H4 (cell line): ENCODE results near the gene SOX8. TPM values are rescaled to one million over a fixed set of nuclear protein-coding genes. Genes with fewer than 3 reads are reported as not detected.
"Not testable (repeated sequence)": the region's sequence is repeated elsewhere in the genome, so short reads cannot be mapped to it uniquely, and the experiment has no call there.

Experiments
- DNase-seq: peaks from one replicate; pipeline ENCODE4 v3.0.0-alpha.2; 2015; ENCODE audit warnings: low spot score
- total RNA-seq: library from RNA; depleted of rRNA; stranded (reverse); fragments of >200 nt; shearing (Covaris generic); gene quantifications from 2 replicates; pipeline ENCODE4 v1.2.3, GENCODE V29; 2014; rRNA removed

SOX8 gene
- 0.12 and 0.35 TPM in 2 replicates for total RNA-seq

DNA sequence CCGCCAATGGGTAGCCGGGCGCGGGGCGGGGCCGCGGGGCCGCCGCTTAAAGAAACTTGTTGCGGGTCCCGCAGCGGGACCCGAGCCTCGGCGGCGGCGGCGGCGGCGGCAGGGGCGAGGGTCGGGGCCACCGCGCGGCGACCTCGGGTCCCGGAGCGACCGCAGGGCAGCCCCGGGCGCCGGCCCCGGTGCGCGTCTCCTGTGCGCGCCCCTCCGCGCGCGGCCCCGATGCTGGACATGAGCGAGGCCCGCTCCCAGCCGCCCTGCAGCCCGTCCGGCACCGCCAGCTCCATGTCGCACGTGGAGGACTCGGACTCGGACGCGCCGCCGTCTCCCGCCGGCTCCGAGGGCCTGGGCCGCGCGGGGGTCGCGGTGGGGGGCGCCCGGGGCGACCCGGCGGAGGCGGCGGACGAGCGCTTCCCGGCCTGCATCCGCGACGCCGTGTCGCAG lies at the start of gene SOX8:
Gene SOX8, plus strand, starts transcription at position 76 of the 450 bp plus-strand sequence. Its CDS starts 153 bp downstream, at position 229.
- DNase-seq = no peak

DNA sequence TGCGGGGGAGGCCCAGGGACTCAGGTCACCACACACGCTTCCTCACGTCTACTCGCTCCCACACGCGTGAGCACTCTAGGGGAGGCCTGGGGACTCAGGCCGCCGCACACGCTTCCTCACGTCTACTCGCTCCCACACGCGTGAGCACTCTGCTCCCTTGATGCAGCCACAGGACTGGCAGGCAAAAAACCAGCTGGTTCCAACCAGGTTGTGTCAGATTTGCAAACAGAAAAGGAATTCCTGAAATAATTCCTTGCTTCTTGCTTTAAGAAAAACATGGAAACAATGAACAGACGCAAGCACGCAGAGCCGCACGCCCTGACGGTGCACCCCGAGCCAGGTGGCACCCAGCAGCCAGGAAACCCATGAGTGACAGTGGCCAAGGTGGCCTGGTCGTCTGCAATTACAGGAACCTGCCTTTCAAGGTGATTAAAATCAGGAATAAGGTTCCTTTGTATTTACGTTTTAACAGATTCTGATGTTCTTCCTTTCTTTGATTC lies 48.7 kb upstream of the SOX8 start:
- no peak for DNase-seq

DNA sequence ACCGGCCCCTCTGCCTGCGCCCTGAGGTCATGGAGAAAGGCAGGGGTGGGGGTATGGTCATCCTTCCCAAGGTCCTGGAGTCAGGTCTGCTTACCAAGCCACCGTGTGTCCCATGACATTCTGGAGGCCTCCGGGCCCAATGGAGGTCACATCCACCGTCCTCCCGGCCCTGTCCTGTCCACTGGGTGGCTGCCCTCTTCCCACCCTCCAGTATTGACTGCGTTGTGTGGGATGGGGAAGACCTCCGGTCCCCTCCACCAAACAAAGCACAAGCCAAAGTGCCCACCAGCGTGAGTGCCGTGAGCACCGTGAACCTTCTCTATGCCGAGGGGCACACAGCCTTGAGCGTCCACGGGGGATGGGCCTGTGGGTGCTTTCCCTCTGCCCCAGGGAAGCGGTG lies 48.0 kb upstream of the SOX8 start:
- DNase-seq = no peak

DNA sequence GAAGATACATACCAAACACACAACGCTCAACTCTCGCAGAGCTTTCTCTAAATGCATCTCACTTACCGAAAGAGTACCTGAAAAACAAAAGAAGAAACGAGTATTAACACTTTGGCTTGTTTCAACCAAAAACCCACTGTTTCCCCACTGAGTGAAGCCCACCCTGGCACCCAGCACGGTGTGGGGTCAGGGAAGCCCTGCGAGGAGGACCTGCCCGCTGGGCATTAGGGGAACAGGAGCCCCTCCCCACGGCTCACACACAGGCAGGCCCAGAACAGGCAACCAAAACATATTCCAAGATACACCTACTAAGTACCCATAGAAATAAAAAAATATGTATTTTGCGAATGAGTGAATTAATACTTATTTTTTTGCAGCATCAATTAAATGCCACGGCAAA lies 47.4 kb upstream of the SOX8 start:
- no peak for DNase-seq

DNA sequence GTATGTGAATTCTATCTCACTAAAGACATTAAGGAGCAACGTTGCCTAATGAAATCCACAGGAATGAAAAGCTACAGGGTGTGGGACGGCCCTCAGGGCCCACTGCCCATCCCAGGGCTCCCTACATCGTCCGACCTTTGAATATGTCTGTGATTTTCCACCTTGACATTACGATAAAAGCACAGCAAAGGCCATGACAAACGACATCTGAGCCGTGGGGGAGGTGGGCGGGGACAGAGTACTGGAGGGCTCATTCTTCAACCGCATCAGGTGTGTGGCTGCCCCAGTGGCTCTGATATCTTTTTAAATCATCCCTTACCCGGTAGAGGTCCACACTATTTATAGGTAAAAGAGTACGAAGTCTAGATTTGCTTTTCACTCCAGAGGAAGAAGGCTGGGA lies 45.9 kb upstream of the SOX8 start:
- no peak for DNase-seq

DNA sequence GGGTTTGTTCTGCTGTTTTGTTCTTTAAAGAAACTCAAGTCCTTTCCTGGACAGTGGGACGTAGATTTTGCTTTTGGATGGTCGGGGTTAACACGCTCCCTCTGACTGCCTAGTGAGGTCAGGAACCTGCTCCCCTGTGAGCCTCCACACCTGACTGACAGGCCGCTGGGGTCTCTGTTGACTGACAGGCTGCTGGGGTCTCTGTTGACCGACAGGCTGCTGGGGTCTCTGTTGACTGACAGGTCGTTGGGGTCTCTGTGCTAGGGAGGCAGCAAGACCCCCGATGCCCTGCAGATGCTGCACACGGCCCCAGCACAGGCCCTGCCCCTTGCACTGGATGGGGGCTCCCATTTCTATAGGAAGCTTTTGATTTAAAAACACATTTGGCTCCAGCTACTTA lies 44.3 kb upstream of the SOX8 start:
- no peak for DNase-seq

DNA sequence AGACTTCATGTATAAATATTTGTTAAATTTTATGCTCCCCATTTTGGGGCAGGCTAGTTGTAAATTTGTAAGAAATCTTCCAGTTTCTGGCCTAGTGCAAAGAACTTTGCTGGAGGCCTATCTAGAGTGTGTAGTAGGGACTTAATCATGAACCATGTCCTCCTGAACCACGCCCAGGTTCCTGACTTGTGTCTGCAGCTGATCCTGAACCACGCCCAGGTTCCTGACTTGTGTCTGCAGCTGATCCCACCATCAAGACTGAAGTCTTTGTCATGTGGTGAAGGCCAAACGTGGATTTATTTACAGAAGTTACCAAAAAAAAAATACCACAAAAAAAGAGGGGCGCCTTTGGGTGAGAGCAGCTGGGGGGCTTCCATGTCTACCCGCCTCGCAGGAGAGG lies 43.8 kb upstream of the SOX8 start:
- DNase-seq = no peak

DNA sequence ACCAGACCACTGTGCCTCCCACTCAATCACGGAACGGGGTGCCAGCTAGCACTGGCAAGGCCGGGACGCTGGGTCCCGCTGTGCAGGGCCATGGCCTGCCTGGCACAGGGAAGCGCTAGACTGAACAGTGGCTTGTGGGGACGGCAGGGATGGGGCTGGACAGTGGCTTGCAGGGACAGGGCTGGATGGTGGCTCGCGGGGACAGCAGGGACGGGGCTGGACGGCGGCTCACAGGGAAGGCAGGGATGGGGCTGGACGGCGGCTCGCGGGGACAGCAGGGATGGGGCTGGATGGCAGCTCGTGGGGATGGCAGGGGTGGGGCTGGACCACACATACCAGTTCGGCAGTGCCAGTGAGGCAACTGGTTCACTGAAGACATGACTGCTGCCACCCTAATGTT lies 43.4 kb upstream of the SOX8 start:
- DNase-seq = no peak

DNA sequence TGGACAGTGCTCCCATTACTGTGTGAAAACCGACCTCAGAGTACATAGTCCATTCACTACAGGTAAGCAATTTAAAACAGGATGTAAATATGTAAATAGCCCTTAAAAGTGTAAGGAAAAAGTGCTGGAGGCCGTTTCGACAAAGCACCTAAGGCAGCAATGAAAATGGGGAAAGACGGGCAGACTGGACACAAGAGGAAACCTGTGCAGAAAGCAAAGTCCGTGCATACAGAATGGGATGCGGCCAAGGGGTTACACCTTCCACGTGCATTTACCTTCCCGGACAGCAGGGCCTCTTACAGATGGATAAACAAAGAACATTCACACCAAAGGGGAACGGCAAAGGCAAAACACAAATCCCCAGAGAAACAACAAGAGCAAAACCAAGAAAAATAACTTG lies 42.8 kb upstream of the SOX8 start:
- DNase-seq = no peak

DNA sequence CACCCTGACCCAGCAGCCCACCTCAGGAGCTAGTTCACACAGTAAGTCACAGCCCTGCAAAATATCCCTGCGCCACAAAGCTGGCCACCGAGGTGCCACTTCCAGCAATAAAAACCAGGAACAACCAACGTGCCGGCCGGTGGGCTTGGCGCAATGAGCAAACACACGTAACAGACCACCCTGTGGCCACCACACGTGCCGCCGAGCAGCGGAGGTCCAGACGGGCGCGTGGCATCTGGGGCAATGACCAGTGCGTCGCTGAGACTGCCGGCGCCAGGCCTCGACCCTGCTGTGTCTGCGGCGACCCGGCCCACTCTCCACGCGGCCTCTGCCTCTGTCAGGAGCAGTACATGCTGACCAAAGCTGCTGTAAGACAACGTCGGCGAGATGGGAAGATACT lies 42.3 kb upstream of the SOX8 start:
- no peak for DNase-seq

DNA sequence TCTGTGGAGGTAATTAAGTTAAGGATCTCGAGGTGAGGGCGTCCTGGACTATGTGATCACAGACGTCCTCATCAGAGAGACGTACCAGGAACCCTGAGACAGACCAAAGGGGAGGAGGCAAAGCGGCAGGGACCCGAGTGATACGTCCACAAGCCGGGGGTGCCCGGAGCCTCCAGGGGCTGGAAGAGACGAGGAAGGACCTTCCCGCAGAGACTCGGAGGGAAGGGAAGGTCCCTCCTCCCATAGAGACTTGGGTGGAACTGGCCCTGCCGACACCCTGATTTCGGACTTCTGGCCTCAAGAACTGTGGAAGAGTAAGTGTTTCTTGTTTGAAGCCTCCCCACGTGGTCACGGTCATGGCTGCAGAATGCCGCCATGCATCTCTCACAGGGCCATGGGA lies 41.6 kb upstream of the SOX8 start:
- no peak for DNase-seq

DNA sequence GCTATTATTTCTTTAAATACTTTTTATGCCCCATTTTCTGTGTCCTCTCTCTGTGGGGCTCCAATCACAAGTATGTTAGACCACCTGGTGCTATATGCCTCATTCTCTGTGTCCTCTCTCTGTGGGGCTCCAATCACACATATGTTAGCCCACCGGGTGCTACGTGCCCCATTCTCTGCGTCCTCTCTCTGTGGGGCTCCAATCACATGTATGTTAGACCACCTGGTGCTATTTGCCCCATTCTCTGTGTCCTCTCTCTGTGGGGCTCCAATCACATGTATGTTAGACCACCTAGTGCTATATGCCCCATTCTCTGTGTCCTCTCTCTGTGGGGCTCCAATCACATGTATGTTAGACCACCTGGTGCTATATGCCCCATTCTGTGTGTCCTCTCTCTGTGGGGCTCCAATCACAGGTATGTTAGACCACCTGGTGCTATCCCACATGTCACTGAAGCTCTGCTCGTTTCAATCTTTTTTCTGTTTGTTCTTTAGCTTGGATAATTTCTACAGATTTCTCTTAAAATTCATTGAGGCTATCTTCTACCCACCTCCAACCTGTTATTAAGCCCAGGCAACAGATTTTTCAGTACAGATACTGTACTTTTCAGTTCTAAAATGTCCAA lies 39.0 kb upstream of the SOX8 start:
- no peak for DNase-seq

DNA sequence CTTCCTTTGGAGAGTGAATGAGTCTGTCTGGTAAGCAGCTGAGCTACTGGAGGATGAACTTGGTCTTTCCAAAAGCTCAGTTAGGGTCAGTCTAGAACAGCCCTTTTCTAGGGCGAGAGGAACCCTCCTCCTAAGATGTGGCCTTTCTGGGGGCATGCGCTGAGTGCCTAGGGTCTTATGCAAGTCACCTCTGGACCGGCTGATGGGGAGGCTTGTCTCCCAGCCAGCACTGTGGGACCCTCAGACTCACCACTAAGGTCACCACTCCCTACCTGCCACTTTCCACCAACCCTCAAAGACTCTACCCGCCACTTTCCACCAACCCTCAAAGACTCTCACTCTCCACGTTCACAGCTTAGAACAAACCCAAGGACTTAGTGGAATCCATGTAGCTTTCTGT lies 37.6 kb upstream of the SOX8 start:
- no peak for DNase-seq

DNA sequence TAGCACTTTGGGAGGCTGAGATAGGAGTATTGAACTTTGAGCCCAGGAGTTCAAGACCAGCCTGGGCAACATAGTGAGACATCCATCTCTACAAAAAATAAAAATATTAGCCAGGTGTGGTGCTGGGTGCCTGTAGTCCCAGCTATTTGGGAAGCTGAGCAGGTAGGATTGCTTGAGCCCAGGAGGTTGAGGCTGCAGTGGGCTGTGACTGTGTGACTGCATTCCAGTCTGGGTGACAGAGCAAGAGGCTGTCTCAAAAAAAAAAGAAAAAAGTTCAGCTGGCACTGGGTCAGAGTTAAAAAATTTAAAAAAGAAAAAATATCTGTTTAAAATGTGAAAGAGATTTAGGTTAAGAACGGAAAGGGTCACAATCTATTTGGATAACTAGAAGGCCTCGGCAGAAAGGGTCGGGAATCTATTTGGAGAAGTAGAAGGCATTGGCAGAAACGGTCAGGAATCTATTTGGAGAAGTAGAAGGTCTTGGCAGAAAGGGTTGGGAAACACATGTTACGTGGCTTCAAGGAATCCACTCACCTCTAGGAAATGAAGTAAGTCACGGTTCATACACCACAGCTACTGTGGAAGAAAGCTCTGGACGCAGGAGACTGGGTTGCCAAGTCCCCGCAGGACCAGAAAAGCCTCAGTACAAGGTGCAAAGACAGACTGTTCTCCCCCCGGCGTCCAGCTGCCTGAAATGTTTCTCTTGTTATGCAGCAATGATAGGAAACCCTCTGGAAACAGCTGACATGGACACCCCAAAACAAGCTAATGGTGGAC lies 36.1 kb upstream of the SOX8 start:
- DNase-seq = no peak

DNA sequence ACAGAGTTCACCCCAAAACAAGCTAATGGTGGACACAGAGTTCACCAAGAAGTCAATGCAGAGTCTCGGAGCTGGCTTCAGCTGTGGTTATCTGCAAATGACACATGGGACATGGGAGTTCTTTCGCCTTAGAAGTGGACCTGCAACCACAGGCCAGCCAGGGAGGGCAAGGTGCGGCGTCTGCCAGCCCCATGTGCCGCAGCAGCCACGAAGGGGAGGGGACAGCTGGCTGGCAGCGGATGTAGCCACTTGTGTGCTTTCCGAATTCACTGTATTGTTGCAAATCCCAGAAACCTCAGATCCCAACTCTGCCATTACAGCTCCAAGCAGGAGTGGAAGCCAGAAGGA lies 35.5 kb upstream of the SOX8 start:
- DNase-seq = no peak

DNA sequence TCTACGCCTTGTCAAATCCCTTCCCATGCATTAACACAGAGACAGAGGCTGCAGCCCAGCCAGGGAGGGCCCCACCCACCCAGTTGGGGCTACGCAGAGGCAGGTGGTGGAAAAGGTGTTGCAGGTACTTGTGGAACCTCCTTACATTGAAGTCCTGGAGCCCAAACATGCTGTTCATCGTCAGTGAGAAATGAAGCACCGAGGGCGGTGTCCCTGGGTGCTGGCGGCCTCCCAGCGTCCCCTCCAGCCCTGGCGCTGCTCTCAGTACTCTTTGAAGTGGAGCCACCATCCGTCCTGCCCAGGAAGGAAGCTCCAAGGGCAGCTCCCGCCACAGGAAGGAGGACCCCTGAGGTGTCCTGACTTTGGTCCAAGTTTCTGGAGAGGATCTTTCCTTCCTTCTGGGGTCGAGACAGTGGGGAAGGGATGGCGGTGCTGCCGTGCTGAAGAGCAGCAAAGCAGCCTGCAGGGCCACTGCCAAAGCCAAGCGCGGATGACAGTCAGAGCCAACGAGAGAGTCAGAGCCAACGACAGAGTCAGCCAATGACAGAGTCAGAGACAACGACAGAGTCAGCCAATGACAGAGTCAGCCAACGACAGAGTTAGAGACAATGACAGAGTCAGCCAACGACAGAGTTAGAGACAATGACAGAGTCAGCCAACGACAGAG lies 34.2 kb upstream of the SOX8 start:
- DNase-seq = no peak

DNA sequence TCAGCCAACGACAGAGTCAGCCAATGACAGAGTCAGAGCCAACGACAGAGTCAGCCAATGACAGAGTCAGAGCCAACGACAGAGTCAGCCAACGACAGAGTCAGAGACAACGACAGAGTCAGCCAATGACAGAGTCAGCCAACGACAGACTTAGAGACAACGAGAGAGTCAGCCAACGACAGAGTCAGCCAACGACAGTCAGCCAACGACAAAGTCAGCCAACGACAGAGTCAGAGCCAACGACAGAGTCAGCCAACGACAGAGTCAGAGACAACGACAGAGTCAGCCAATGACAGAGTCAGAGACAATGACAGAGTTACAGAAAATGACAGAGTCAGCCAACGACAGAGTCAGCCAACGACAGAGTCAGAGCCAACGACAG lies 33.7 kb upstream of the SOX8 start:
- not testable (repeated sequence) for DNase-seq

DNA sequence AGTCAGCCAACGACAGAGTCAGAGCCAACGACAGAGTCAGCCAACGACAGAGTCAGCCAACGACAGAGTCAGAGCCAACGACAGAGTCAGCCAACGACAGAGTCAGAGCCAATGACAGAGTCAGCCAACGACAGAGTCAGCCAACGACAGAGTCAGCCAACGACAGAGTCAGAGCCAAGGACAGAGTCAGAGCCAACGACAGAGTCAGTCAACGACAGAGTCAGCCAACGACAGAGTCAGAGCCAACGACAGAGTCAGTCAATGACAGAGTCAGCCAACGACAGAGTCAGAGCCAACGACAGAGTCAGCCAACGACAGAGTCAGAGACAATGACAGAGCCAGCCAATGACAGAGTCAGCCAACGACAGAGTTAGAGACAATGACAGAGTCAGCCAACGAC lies 32.8 kb upstream of the SOX8 start:
- DNase-seq = not testable (repeated sequence)

DNA sequence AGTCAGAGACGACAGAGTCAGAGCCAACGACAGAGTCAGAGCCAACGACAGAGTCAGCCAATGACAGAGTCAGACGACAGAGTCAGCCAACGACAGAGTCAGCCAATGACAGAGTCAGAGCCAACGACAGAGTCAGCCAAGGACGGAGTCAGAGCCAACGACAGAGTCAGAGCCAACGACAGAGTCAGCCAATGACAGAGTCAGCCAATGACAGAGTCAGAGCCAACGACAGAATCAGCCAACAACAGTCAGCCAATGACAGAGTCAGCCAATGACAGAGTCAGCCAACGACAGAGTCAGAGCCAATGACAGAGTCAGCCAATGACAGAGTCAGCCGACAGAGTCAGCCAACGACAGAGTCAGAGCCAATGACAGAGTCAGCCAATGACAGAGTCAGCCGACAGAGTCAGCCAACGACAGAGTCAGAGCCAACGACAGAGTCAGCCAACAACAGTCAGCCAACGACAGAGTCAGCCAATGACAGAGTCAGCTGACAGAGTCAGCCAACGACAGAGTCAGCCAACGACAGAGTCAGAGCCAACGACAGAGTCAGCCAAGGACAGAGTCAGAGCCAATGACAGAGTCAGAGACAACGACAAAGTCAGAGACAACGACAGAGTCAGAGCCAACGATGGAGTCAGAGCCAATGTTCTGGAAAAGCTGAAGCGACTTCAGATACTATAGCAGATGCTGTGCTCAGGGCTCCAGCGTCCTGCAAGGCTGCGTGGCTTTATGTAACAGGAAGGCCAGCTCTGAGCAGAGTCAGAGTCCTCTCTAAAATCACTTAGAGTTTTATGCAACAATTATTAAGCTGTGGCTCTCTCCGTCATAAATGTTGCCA lies 30.6 kb upstream of the SOX8 start:
- not testable (repeated sequence) for DNase-seq

DNA sequence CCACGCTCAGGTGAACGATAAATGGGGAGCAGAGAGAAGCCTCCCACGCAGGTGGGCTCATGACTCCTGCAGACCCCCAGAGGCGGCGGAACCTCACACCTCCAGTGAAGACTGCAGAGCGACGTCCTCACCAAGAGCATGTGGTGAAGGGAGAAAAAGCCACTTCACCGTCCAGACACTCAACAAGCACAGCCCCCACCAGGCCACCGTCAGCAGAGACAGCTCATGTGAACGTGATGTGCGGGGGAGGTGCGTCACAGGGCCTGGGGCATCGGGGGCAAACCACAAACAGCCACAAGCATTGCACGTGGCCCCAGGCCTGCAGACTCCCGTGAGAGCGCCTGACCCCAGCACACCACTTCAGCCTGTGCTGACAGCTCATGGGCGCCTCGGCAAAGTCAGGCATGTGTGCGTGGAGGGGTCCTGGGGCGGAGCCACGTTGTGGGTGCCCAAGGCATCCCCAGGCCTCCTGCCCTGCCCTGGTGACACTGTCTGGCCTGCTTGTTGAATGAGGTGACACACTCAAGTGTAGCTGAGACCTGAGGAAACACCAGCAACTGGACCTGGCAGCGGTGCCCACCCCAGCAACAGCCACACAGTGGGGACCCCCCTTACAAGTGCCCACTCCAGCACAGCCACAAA lies 29.8 kb upstream of the SOX8 start:
- DNase-seq = no peak

DNA sequence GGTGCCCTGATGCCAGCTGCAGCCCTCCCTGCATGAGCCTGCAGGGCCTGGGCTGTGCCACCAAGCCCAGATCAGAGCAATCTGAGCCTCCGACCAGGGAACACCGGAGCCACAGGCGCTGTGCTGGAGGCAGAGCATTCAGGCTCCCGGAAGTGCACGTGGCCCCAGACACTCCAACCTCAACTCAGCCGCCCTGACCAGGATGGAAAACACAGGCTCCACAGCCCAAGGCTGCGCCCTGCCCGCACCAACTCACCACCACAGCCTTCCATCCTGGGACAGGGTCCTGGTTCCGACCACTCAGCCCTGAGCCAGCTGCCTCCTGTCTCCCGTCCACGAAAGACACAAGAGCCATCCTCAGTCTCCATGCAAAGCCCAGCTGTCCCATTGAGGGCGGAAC lies 29.2 kb upstream of the SOX8 start:
- DNase-seq = no peak

DNA sequence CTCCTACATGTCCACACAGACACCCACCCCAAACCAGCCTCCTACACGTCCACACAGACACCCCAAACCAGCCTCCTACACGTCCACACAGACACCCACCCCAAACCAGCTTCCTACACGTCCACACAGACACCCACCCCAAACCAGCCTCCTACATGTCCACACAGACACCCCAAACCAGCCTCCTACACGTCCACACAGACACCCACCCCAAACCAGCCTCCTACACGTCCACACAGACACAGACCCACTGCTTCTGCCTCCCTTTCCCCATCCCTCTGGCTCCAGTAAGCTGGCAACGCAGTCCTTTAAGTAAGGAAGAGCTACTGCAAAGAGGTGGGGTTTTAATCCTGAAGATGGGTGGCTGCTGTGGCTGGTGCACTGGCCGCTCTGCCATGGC lies 27.8 kb upstream of the SOX8 start:
- DNase-seq = not testable (repeated sequence)
